ENCODE results near the gene LRP6.

GRCh38 chr12:12275874-12276273, 9.0 kb upstream of the LRP6 start:
- TF ChIP-seq, protein P1, sequence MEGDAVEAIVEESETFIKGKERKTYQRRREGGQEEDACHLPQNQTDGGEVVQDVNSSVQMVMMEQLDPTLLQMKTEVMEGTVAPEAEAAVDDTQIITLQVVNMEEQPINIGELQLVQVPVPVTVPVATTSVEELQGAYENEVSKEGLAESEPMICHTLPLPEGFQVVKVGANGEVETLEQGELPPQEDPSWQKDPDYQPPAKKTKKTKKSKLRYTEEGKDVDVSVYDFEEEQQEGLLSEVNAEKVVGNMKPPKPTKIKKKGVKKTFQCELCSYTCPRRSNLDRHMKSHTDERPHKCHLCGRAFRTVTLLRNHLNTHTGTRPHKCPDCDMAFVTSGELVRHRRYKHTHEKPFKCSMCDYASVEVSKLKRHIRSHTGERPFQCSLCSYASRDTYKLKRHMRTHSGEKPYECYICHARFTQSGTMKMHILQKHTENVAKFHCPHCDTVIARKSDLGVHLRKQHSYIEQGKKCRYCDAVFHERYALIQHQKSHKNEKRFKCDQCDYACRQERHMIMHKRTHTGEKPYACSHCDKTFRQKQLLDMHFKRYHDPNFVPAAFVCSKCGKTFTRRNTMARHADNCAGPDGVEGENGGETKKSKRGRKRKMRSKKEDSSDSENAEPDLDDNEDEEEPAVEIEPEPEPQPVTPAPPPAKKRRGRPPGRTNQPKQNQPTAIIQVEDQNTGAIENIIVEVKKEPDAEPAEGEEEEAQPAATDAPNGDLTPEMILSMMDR (conservative IDR thresholded peaks at IDR 0.05; ENCODE audit: low read length) = no peak
- no peak for TF ChIP-seq EZH2phosphoT487 (IDR thresholded peaks at IDR 0.05; ENCODE audit: borderline replicate concordance, low read depth, low read length)
